Measurements from ENCODE around the gene HS3ST2. TPM values are rescaled to one million over a fixed set of nuclear protein-coding genes. Genes with fewer than 3 reads are reported as not detected.

Gene HS3ST2
- total RNA-seq, 1 donor = not detected

DNA sequence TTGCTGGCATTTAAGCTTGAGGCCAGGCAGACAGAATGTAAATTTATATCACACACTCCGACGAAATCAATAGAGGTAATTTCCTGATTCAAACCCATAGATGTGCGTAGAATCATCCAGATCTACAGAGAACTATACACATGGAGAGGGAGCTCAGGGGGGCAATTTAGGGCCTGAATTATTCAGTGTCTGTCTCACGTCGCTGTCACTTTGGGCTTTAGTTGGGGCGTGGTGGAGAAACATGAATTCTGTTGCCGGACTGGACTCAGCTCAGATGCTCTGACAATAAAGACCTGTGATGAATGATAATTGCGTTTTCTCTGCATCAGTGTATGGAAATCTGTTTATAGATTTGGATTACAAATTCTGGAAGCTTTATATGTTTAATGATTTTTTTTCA lies 32.5 kb upstream of the HS3ST2 start:
- no peak overlapping the region for H3K4me3 ChIP-seq (ENCODE audit: low read depth, low read length)
- no peak for DNase-seq (ENCODE audit: low read depth)
- TF ChIP-seq, protein P1, sequence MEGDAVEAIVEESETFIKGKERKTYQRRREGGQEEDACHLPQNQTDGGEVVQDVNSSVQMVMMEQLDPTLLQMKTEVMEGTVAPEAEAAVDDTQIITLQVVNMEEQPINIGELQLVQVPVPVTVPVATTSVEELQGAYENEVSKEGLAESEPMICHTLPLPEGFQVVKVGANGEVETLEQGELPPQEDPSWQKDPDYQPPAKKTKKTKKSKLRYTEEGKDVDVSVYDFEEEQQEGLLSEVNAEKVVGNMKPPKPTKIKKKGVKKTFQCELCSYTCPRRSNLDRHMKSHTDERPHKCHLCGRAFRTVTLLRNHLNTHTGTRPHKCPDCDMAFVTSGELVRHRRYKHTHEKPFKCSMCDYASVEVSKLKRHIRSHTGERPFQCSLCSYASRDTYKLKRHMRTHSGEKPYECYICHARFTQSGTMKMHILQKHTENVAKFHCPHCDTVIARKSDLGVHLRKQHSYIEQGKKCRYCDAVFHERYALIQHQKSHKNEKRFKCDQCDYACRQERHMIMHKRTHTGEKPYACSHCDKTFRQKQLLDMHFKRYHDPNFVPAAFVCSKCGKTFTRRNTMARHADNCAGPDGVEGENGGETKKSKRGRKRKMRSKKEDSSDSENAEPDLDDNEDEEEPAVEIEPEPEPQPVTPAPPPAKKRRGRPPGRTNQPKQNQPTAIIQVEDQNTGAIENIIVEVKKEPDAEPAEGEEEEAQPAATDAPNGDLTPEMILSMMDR (IDR thresholded peaks at IDR 0.05; ENCODE audit: insufficient read depth, low read depth, low read length) = no peak

GRCh38 chr16:22782314-22782713 lies 31.6 kb upstream of the HS3ST2 start:
- no peak for DNase-seq (ENCODE audit: low read depth)
- TF ChIP-seq, protein P1 (IDR thresholded peaks at IDR 0.05; ENCODE audit: insufficient read depth, low read depth, low read length) = no peak
- no peak overlapping the region for H3K4me3 ChIP-seq (ENCODE audit: low read depth, low read length)

- TF ChIP-seq, protein P1 (IDR thresholded peaks at IDR 0.05; ENCODE audit: insufficient read depth, low read depth, low read length) = no peak
- DNase-seq (ENCODE audit: low read depth) = no peak
- no peak overlapping the region for H3K4me3 ChIP-seq (ENCODE audit: low read depth, low read length)
These were observed 29.2 kb upstream of the HS3ST2 start for GRCh38 chr16:22784690-22785214.

- DNase-seq (ENCODE audit: low read depth) = no peak
- TF ChIP-seq, protein P1 (IDR thresholded peaks at IDR 0.05; ENCODE audit: insufficient read depth, low read depth, low read length) = no peak
These were observed 28.4 kb upstream of the HS3ST2 start for GRCh38 chr16:22785552-22785951.

DNA sequence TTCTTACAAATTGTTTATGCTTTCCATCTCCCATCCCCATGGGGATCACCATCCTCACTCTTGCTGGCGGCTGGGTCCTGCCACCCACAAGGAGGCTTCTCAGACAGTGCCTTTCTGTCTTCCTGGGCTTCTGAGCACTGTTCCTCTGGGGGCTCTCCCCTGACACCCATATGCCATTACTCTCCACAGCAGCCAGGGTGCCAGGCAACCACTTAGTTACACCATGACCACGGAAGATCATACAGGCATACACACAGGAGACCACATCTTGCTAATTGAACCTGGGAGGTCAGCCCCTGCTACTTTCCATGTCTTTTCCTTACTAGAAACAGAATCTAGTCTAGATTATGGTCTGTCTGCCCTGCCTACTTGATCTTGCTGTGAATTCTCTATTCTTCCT lies 27.7 kb upstream of the HS3ST2 start:
- TF ChIP-seq, protein P1 (IDR thresholded peaks at IDR 0.05; ENCODE audit: insufficient read depth, low read depth, low read length) = no peak
- H3K4me3 ChIP-seq (ENCODE audit: low read depth, low read length) = no peak overlapping the region
- no peak for DNase-seq (ENCODE audit: low read depth)

More at GRCh38 chr16:22785552-22785951, 28.4 kb upstream of the HS3ST2 start:
- no peak overlapping the region for H3K4me3 ChIP-seq (ENCODE audit: low read depth, low read length)

GRCh38 chr16:22786691-22787090 lies 27.3 kb upstream of the HS3ST2 start:
- no peak for DNase-seq (ENCODE audit: low read depth)
- no peak overlapping the region for H3K4me3 ChIP-seq (ENCODE audit: low read depth, low read length)
- TF ChIP-seq, protein P1 (IDR thresholded peaks at IDR 0.05; ENCODE audit: insufficient read depth, low read depth, low read length) = no peak

Data from fibroblast of villous mesenchyme (primary cell).